Calu3 (cell line): Measurements from ENCODE around the gene NRP1. TPM values are rescaled to one million over a fixed set of nuclear protein-coding genes. Genes with fewer than 3 reads are reported as not detected.

Experiments
- BruUV-seq: library from RNA; stranded (reverse); fragments of 400-500 nt; replicated peaks from 2 replicates; lab custom pipeline; 2021; lab: Mats Ljungman, UMichigan
- CTCF ChIA-PET: fragments of 300-600 bp; sonication (Branson Sonifier 250); formaldehyde crosslinking; loops from one replicate; lab custom pipeline; 2022; ENCODE audit warnings: antibody characterized with exemption; lab: Charles Lee
- DNase-seq: peaks from one replicate; pipeline ENCODE4 v3.0.0; 2022
- H3K27ac Mint-ChIP-seq: one replicate; pipeline ENCODE4 v1.8.0; 2022; ENCODE audit warnings: mixed read lengths; ENCODE audit not compliant: unreplicated experiment
- H3K27me3 Mint-ChIP-seq: one replicate; pipeline ENCODE4 v1.8.0; 2022; ENCODE audit warnings: mixed read lengths; ENCODE audit not compliant: unreplicated experiment
- H3K36me3 Mint-ChIP-seq: one replicate; pipeline ENCODE4 v1.8.0; 2022; ENCODE audit warnings: mild to moderate bottlenecking, moderate library complexity, mixed read lengths; ENCODE audit not compliant: insufficient read depth, unreplicated experiment
- H3K4me1 Mint-ChIP-seq: one replicate; pipeline ENCODE4 v1.8.0; 2022; ENCODE audit warnings: mild to moderate bottlenecking, low read depth, mixed read lengths; ENCODE audit not compliant: unreplicated experiment
- H3K4me3 Mint-ChIP-seq: one replicate; pipeline ENCODE4 v1.8.0; 2022; ENCODE audit warnings: mild to moderate bottlenecking, low read depth, moderate library complexity, mixed read lengths; ENCODE audit not compliant: unreplicated experiment
- H3K9me3 Mint-ChIP-seq: one replicate; pipeline ENCODE4 v1.8.0; 2022; ENCODE audit warnings: low read depth, mixed read lengths; ENCODE audit not compliant: unreplicated experiment
- CTCF ChIP-seq: fragments of 200-600 bp; IDR thresholded peaks from one replicate; pipeline ENCODE4 v1.8.0; 2022; ENCODE audit warnings: antibody characterized with exemption; ENCODE audit not compliant: unreplicated experiment
- intact Hi-C: fragments of 100-400 bp; cut with micrococcal nuclease; formaldehyde crosslinking; loops from one replicate; pipeline ENCODE4 v1.10.0; 2022; ENCODE audit not compliant: unreplicated experiment
- total RNA-seq: library from RNA; stranded (reverse); gene quantifications from 2 replicates; pipeline ENCODE4 v1.2.3, GENCODE V29; 2022

The NRP1 gene
- total RNA-seq, 1 experiment from 2014 or later = 96.3 TPM

GRCh38 chr10:33326933-33327332 lies 7.5 kb downstream of the NRP1 start:
- no peak for DNase-seq
- no peak overlapping the region for H3K27ac Mint-ChIP-seq
- peaks cover 70% of the 10 kb centered on the region for H3K36me3 Mint-ChIP-seq
- CTCF ChIA-PET = no interaction called here
- intact Hi-C loops = loop anchor here (5.0 kb wide), 1 partner anchor 900 kb away; no protein-coding TSS in a partner anchor
- TF ChIP-seq CTCF = no peak
- H3K27me3 Mint-ChIP-seq = no peaks in the 10 kb centered on the region
- no peak overlapping the region for H3K4me3 Mint-ChIP-seq
- peaks cover 38% of the 10 kb centered on the region for H3K4me1 Mint-ChIP-seq
- H3K9me3 Mint-ChIP-seq = no peaks in the 10 kb centered on the region
- no TSS peak for BruUV-seq

- peaks cover 69% of the 10 kb centered on the region for H3K36me3 Mint-ChIP-seq
Measured at GRCh38 chr10:33325929-33326328, 8.5 kb downstream of the NRP1 start.

GRCh38 chr10:33323721-33324120 lies 10.7 kb downstream of the NRP1 start:
- no TSS peak for BruUV-seq
- H3K9me3 Mint-ChIP-seq = no peaks in the 10 kb centered on the region
- H3K27ac Mint-ChIP-seq = no peak overlapping the region
- H3K4me3 Mint-ChIP-seq = no peak overlapping the region
- no peaks in the 10 kb centered on the region for H3K27me3 Mint-ChIP-seq
- CTCF ChIA-PET = no interaction called here
- no peak for DNase-seq
- intact Hi-C loops = no loop called here
- no peak for TF ChIP-seq CTCF
- peaks cover 70% of the 10 kb centered on the region for H3K36me3 Mint-ChIP-seq
- peaks cover 25% of the 10 kb centered on the region for H3K4me1 Mint-ChIP-seq

More at GRCh38 chr10:33325929-33326328, 8.5 kb downstream of the NRP1 start:
- CTCF ChIA-PET = no interaction called here
- Mint-ChIP-seq H3K4me3 (no peak overlapping the region), H3K27ac (no peak overlapping the region), H3K9me3 (no peaks in the 10 kb centered on the region), H3K27me3 (no peaks in the 10 kb centered on the region), H3K4me1 (peaks cover 38% of the 10 kb centered on the region)
- BruUV-seq = no TSS peak
- TF ChIP-seq CTCF = no peak
- intact Hi-C loops = loop anchor here (5.0 kb wide), 1 partner anchor 901 kb away; no protein-coding TSS in a partner anchor
- DNase-seq = no peak

- CTCF ChIA-PET = no interaction called here
- Mint-ChIP-seq H3K27me3 (no peaks in the 10 kb centered on the region), H3K4me1 (peaks cover 13% of the 10 kb centered on the region), H3K36me3 (peaks cover 61% of the 10 kb centered on the region), H3K27ac (no peak overlapping the region), H3K9me3 (no peaks in the 10 kb centered on the region), H3K4me3 (no peak overlapping the region)
- intact Hi-C loops = no loop called here
- no peak for DNase-seq
- no TSS peak for BruUV-seq
- TF ChIP-seq CTCF = no peak
Measured at GRCh38 chr10:33321516-33321915, 13.0 kb downstream of the NRP1 start.
